ENCODE data around the gene NOM1.

The NOM1 gene

GRCh38 chr7:156985101-156985992 is 35.8 kb downstream of the NOM1 start:
- no peak for DNase-seq (ENCODE audit: low read depth)

- DNase-seq (ENCODE audit: low read depth), result no peak
These were observed 36.9 kb downstream of the NOM1 start for GRCh38 chr7:156986378-156986777.

GRCh38 chr7:156988343-156989185 is 39.1 kb downstream of the NOM1 start:
- no peak for DNase-seq (ENCODE audit: low read depth)

GRCh38 chr7:156989766-156990535 is 40.4 kb downstream of the NOM1 start:
- DNase-seq (ENCODE audit: low read depth), result no peak

- no peak for DNase-seq (ENCODE audit: low read depth)
These were observed 43.8 kb downstream of the NOM1 start for GRCh38 chr7:156993021-156993924.

- DNase-seq (ENCODE audit: low read depth), result no peak
These were observed 44.4 kb downstream of the NOM1 start for GRCh38 chr7:156993925-156994235.

GRCh38 chr7:156994417-156994816 is 44.9 kb downstream of the NOM1 start:
- DNase-seq (ENCODE audit: low read depth), result no peak

GRCh38 chr7:156998988-156999957 is 49.8 kb downstream of the NOM1 start:
- no peak for DNase-seq (ENCODE audit: low read depth)

- no peak for DNase-seq (ENCODE audit: low read depth)
These were observed 50.6 kb downstream of the NOM1 start for GRCh38 chr7:156999958-157000726.

- DNase-seq (ENCODE audit: low read depth), result no peak
These were observed 51.5 kb downstream of the NOM1 start for GRCh38 chr7:157000741-157001653.

GRCh38 chr7:157001920-157002818 is 52.7 kb downstream of the NOM1 start:
- no peak for DNase-seq (ENCODE audit: low read depth)

- DNase-seq (ENCODE audit: low read depth), result no peak
These were observed 53.4 kb downstream of the NOM1 start for GRCh38 chr7:157002819-157003421.

GRCh38 chr7:157003445-157003755 is 53.9 kb downstream of the NOM1 start:
- no peak for DNase-seq (ENCODE audit: low read depth)

GRCh38 chr7:157003756-157004520 is 54.4 kb downstream of the NOM1 start:
- peak; percentile 44 for DNase-seq (ENCODE audit: low read depth)

GRCh38 chr7:157004521-157005455 is 55.3 kb downstream of the NOM1 start:
- DNase-seq (ENCODE audit: low read depth), result no peak

Data from ELR (cell line).